ENCODE results near the gene FAM83B.

DNA sequence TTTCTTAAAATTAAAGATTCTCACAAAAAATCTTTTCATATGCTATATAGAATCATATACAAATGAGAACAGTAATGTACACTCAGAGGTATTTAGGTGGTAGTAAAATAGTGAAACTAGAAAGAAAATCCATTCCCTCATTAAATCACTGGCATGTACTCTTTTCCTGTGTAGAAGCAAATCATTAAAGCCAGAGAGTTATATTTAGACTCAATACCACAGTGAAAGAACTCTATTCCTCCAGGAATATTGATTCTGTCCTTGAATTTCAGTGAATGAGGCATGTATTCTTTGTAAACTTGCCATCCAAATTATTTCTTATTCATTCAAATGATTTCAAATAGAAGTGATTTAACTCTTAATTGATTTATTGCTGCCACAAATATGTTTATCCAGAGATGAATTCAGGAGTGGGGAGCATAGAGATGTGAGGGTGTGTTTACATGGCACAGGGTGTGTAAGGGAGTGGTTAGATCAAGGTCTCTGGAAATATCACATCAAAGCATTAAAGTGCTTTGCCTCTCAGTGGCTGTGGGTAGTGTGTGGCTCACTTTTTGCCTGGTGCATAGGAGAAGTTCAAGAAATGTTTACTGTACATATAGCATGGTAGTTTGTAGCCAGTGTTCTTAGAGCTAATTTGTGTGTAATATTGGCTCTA is 141.2 kb downstream of the FAM83B start:
- TF ChIP-seq POLR2A (IDR thresholded peaks at IDR 0.05; ENCODE audit: low read depth, low read length) (no peak), EZH2 (IDR thresholded peaks at IDR 0.05; ENCODE audit: borderline replicate concordance, low read depth, low read length, severe bottlenecking) (no peak), JUN (IDR thresholded peaks at IDR 0.05; ENCODE audit: borderline replicate concordance, insufficient read depth, insufficient read length, low read depth) (no peak)
- TF ChIP-seq, protein P1, sequence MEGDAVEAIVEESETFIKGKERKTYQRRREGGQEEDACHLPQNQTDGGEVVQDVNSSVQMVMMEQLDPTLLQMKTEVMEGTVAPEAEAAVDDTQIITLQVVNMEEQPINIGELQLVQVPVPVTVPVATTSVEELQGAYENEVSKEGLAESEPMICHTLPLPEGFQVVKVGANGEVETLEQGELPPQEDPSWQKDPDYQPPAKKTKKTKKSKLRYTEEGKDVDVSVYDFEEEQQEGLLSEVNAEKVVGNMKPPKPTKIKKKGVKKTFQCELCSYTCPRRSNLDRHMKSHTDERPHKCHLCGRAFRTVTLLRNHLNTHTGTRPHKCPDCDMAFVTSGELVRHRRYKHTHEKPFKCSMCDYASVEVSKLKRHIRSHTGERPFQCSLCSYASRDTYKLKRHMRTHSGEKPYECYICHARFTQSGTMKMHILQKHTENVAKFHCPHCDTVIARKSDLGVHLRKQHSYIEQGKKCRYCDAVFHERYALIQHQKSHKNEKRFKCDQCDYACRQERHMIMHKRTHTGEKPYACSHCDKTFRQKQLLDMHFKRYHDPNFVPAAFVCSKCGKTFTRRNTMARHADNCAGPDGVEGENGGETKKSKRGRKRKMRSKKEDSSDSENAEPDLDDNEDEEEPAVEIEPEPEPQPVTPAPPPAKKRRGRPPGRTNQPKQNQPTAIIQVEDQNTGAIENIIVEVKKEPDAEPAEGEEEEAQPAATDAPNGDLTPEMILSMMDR (IDR thresholded peaks at IDR 0.05; ENCODE audit: extremely low read depth in 1 of 2, insufficient read depth in 1 of 2, low read depth in 1 of 2, low read length in 2 of 2): no peak

All from endothelial cell of umbilical vein (primary cell).